Ishikawa (cell line): Measurements from ENCODE around the gene TINAG.

Experiments used
- EGR1 ChIP-seq: IDR thresholded peaks from 2 replicates; pipeline ENCODE4 v1.6.1; 2012
- FOXM1 ChIP-seq: IDR thresholded peaks from 2 replicates; pipeline ENCODE4 v1.6.1; 2012; ENCODE audit warnings: low read depth, borderline replicate concordance
- NFIC ChIP-seq: IDR thresholded peaks from 2 replicates; pipeline ENCODE4 v1.6.1; 2012
- RAD21 ChIP-seq: IDR thresholded peaks from 2 replicates; pipeline ENCODE4 v1.6.1; 2012; ENCODE audit warnings: low read depth
- TEAD4 ChIP-seq: IDR thresholded peaks from 2 replicates; pipeline ENCODE4 v1.6.1; 2012
- YY1 ChIP-seq: IDR thresholded peaks from 2 replicates; pipeline ENCODE4 v1.6.1; 2012; ENCODE audit warnings: low read depth
- ZBTB7A ChIP-seq: IDR thresholded peaks from 2 replicates; pipeline ENCODE4 v1.6.1; 2012; ENCODE audit warnings: low read depth
- TF ChIP-seq, protein P1 (sequence below): IDR thresholded peaks from 2 replicates; pipeline ENCODE4 v1.6.1; 2012
- TF ChIP-seq, protein P2 (sequence below): IDR thresholded peaks from 2 replicates; pipeline ENCODE4 v1.6.1; 2012; ENCODE audit warnings: low read depth, mild to moderate bottlenecking
- TF ChIP-seq, protein P3 (sequence below): IDR thresholded peaks from 2 replicates; pipeline ENCODE4 v1.6.1; 2012

Gene TINAG

DNA sequence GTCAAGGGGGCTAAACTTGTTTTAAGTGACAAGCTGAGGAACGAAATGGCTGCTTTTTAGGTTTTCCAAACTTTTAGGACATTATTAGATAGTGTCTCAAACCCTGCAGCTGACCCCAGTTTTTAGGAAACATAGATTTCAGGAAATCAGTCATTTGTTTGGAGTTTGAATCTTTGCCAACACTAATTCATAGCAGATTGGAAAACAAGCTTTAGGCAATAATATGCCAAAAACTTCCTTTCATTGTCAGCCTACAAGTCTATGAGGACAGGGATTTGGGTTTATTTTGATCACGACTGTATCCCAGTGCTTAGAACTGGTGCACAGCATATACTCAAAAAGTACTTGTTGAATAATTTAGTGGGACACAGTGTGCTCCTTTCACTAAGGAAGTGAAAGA lies 123.2 kb downstream of the TINAG start:
- no peak for TF ChIP-seq YY1
- no peak for TF ChIP-seq RAD21
- TF ChIP-seq NFIC = no peak
- TF ChIP-seq ZBTB7A = no peak
- TF ChIP-seq, protein P1, sequence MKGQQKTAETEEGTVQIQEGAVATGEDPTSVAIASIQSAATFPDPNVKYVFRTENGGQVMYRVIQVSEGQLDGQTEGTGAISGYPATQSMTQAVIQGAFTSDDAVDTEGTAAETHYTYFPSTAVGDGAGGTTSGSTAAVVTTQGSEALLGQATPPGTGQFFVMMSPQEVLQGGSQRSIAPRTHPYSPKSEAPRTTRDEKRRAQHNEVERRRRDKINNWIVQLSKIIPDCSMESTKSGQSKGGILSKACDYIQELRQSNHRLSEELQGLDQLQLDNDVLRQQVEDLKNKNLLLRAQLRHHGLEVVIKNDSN = no peak
- TF ChIP-seq, protein P2, sequence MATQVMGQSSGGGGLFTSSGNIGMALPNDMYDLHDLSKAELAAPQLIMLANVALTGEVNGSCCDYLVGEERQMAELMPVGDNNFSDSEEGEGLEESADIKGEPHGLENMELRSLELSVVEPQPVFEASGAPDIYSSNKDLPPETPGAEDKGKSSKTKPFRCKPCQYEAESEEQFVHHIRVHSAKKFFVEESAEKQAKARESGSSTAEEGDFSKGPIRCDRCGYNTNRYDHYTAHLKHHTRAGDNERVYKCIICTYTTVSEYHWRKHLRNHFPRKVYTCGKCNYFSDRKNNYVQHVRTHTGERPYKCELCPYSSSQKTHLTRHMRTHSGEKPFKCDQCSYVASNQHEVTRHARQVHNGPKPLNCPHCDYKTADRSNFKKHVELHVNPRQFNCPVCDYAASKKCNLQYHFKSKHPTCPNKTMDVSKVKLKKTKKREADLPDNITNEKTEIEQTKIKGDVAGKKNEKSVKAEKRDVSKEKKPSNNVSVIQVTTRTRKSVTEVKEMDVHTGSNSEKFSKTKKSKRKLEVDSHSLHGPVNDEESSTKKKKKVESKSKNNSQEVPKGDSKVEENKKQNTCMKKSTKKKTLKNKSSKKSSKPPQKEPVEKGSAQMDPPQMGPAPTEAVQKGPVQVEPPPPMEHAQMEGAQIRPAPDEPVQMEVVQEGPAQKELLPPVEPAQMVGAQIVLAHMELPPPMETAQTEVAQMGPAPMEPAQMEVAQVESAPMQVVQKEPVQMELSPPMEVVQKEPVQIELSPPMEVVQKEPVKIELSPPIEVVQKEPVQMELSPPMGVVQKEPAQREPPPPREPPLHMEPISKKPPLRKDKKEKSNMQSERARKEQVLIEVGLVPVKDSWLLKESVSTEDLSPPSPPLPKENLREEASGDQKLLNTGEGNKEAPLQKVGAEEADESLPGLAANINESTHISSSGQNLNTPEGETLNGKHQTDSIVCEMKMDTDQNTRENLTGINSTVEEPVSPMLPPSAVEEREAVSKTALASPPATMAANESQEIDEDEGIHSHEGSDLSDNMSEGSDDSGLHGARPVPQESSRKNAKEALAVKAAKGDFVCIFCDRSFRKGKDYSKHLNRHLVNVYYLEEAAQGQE = no peak
- TF ChIP-seq, protein P3, sequence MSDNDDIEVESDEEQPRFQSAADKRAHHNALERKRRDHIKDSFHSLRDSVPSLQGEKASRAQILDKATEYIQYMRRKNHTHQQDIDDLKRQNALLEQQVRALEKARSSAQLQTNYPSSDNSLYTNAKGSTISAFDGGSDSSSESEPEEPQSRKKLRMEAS = no peak
- TF ChIP-seq EGR1 = no peak
- TF ChIP-seq FOXM1 = no peak
- no peak for TF ChIP-seq TEAD4
